ENCODE measurements around the gene BAG2.

Gene BAG2

GRCh38 chr6:57177545-57178265 lies 5.6 kb downstream of the BAG2 start:
- no peak for DNase-seq

GRCh38 chr6:57180596-57180995 lies 8.5 kb downstream of the BAG2 start:
- DNase-seq: no peak

DNA sequence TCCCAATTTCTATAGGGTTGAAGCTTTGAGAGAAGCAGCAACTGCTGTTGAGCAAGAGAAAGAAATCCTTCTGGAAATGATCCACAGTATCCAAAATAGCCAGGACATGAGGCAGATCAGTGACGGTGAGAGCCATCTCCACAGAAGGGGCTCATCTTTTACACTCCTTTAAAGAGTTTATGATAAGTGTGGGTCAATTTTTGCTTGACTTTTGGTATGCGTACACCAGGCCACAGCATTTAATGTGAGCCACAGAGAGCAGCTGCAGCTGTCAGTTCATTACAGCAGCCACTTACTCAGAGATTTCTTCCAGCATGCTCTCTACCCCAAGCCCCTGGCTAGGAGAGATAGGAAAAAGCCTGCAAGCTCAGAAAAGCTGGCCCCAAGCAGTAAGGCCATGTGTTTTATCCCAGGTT lies 9.9 kb downstream of the BAG2 start:
- DNase-seq: no peak

- no peak for DNase-seq
Measured at GRCh38 chr6:57183336-57183735, 11.2 kb downstream of the BAG2 start.

DNA sequence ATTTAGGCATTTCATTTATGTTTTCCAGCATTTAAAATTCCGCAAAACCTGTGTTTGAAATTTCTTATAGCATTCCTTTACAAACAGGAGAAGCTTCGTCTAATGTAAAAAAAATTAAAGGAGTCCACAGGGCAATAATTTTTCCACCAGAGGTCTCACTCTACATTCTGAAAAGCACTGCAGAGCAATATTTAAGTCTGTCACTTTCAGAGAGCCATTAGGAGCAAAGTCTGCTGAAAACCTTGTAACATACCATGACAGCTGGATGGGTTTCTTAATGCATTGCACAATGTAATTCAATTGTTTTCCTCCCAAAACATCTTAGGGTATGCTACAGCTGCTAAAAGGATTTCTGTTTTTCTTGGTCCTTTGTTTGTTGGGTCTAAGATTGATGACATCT lies 18.0 kb downstream of the BAG2 start:
- no peak for DNase-seq

- DNase-seq: no peak
Measured at GRCh38 chr6:57193177-57193576, 21.1 kb downstream of the BAG2 start.

- no peak for DNase-seq
Measured at GRCh38 chr6:57195457-57195856, 23.3 kb downstream of the BAG2 start.

- no peak for DNase-seq
Measured at GRCh38 chr6:57198926-57199636, 27.0 kb downstream of the BAG2 start.

DNA sequence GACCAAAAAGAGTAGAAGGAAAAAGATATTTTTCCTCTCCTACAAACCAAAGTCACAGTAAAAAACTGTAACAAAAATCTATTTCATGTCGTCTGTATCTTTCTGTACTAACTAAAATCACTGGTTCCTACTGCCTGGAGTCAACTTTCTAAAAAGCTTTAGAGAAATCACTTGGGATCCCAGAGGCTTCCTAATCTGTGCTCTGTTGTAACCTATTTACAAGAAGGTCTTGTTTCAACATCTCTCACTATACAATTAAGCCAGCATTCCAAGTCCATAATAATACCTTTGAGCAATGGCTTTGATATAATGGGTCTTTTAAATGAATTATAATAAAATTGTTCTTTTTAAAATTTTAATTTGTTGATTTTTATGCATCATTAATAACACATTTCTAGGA lies 29.6 kb downstream of the BAG2 start:
- DNase-seq: no peak

GRCh38 chr6:57205550-57206328 lies 33.6 kb downstream of the BAG2 start:
- DNase-seq: no peak

DNA sequence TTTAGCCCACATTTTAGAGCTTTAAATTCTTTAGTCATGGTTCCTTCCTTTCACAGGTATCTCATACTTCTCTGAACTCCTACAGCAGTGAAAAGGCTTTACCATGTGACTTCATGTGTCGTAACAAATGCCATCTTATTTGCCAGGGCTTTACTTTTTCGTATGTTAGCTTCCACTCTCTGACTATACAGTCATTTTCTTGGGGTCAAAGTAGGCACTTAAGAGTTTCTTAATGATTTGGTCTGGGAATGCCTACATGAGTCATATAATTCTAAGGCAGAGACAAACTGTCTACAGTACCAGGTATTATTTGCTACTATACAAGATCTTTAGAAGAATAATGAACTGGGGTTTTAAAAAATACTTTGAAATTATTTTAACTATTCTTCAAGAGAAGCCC lies 35.0 kb downstream of the BAG2 start:
- no peak for DNase-seq

DNA sequence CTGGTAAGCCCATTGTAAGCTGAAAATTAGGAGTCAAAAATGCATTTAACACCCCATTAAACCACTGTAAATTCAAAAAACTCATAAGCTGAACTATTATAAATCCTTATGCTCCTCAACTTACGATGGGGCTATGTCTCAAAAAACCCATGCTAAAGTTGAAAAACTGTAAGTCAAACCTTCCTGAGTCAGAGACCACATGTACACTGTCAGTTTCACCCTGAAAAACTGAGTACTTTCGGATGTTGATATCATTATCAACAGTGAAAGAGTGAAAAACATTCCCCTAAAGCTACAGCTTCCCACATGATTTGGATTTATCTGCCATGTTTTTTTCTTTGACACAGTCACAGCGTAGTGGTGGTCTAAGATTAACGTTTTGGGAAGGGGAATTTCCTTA lies 35.7 kb downstream of the BAG2 start:
- DNase-seq: no peak

- no peak for DNase-seq
Measured at GRCh38 chr6:57209030-57209429, 36.9 kb downstream of the BAG2 start.

DNA sequence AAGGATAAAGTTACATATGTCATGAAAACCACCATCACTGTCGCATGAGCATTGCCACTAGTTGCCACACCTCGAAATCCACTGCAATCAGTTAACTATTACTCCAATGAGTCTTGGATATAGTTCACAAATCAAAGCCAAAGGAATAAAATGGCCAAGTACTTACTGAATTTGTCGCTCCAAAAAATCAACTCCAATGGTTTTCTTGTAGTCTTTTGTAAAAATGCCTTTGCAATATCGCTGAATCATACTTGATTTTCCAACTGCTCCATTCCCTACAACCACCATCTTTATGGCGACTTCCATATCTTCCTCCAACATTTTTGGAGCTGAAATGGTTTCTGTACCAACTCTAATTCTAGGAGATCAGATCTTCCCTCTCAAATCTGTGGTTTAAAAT lies 37.9 kb downstream of the BAG2 start:
- DNase-seq: no peak

DNA sequence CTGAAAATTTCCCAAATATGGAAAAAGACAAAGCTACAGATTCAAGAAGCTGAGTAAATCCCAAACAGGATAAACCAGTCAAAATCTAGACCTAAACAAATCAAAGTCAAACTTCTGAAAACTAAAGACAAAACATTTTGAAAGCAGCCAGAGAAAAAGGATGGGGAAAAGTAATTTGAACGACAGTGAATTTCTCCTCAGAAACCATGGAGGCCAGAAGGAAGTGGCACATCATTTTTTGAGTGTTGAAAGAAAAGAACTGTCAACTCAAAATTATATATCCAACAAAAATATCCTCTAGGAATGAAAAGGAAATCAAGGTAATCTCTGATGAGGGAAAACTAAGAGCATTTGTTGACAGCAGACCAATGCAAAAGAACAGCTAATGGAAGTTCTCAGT lies 43.1 kb downstream of the BAG2 start:
- no peak for DNase-seq

DNA sequence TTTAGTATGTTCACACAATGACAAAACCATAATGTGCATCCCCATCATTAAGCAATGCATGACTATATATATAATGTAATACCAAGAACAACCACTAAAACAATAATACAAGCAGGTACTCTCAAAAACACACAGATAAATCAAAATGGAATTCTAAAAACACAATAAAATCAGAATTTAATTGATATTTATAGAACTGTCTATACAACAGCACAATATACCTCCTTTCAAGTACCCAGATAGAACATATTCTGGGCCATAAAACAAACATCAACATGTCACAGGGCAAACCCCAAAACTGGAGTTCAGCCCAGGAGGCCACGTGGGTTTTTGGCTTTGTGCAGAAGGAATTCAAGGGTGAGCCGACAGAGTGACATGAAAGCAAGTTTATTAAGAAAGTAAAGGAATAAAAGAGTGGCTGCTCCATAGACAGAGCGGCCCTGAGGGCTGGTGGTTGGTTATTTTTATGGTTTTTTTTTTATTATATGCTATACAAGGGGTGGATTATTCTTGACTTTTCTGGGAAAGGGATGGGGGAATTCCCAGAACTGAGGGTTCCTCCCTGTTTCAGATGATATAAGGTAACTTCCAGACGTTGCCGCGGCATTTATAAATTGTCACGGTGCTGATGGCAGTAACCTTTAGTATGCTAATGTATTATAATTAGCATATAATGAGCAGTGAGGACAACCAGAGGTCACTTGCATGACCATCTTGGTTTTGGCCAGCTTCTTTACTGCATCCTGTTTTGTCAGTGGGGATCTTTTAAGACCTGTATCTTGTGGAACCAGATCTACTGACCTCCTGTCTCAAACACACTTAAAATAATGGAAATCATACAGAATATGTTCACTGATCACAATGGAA lies 44.3 kb downstream of the BAG2 start:
- DNase-seq: no peak

DNA sequence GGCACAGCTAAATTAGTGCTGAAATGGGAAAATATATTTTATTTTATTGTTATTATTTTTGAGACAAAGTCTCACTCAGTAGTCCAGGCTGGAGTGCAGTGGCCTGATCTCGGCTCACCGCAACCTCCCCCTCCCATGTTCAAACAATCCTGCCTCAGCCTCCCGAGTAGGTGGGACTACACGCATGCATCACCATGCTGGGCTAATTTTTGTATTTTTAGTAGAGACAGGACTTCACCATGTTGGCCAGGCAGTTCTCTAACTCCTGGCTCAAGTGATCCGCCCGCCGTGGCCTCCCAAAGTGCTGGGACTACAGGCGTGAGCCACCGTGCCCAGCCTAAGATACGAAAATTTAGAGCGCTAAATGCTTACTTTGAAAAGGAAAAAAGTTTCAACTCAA lies 45.1 kb downstream of the BAG2 start:
- DNase-seq: no peak

GRCh38 chr6:57220083-57220703 lies 48.1 kb downstream of the BAG2 start:
- no peak for DNase-seq

DNA sequence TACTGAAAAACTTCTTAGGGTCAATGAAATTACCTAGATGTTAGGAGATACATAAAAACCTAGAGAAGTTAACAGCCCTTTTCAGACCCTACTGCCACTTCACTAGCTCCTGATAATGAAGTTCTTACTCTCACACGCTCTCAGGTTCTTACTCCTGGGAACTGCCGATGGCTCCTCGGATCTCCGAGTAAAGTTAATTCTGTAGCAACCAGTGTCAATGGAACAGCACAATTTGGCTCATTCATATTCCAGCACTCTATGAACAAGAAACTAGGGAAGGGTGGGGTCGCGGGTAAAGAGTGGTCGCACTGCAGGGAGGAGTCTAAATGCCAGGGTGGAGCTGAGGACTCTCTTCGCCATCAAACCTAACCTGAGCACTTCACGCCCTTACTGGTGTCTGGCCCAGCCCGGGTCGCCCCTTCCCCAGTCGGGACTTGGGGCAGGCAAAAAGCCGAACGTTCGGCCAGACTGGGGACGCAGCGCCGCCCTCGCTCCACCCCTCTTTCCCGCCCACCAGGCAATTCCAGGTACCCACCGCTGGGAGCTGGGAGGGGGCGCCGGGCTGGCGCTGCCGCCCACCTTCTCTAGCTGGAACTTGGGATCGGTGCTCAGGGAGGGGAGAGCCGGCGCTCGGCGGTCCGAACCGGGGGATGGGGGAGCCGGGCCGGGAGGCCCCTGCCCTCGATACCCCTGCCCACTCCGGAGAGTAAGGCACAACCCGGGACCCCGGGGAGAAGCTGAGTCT lies 49.2 kb downstream of the BAG2 start:
- peak; percentile 44 for DNase-seq

DNA sequence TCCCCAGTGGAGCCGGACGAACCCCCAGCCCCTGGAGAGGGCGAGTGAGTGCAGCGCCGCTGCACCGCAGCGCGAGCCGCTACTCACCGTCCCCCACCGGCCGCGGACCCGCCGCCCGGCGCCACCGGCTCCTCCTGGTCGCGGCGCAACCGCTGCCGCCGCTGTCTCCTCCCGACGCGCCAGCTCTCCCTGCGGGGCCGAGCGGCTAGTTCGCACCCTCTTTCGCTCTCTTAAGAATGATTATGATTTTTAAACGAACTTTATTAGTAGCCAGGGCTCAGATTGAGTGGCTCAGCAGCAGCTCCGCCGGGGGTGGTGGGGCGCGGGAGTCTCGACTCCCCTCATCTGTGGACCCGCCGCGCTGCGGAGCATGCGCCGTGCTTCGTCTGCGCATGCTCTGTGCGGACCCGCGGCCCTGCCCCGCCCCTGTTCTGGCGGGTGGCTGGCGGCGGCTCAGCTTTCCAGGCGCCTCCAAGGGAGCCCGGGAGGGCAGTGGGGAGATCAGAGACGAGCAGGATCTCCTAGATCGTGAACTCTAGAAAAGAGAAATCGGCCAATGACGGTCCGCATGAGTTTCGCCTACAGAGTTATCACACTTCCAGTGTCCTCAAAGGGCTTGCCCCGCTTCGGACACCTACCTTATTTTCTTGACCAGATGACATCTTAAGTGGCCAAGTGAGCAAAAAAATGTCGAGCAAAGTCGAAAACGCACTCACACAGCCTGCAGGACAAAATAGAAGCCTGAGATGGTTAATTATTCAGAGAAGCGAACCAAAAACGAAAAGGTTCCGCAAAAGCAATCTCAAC lies 50.0 kb downstream of the BAG2 start, which contains the start of gene RAB23:
Gene RAB23 (minus strand): TSS at position 372 of the 807 bp plus-strand sequence. CDS start 11,927 bp downstream, outside the sequence.
- DNase-seq: peak; percentile 76

GRCh38 chr6:57222743-57223077 lies 50.6 kb downstream of the BAG2 start:
- DNase-seq: no peak
